A673 (cell line): ENCODE results near the gene KCNQ1OT1. TPM values are rescaled to one million over a fixed set of nuclear protein-coding genes. Genes with fewer than 3 reads are reported as not detected.

Experiments
- BruUV-seq: library from RNA; stranded (reverse); fragments of 400-500 nt; replicated peaks from 2 replicates; lab custom pipeline; 2021; lab: Mats Ljungman, UMichigan
- CTCF ChIA-PET: fragments of 300-600 bp; sonication (Branson Sonifier 250); formaldehyde crosslinking; loops from one replicate; lab custom pipeline; 2022; ENCODE audit warnings: antibody characterized with exemption; lab: Charles Lee
- POLR2A ChIA-PET: fragments of 300-600 bp; sonication (Branson Sonifier 250); formaldehyde crosslinking; loops from one replicate; lab custom pipeline; 2022; ENCODE audit warnings: antibody characterized with exemption; ENCODE audit not compliant: low non-redundant PET; lab: Charles Lee
- DNase-seq: peaks from one replicate; pipeline ENCODE4 v3.0.0-alpha.2; 2015; ENCODE audit warnings: low spot score
- H3K27ac ChIP-seq: fragments of 200-600 bp; sonication (generic); 2 replicates; pipeline ENCODE4 v1.5.1; 2016; ENCODE audit warnings: mixed run types, low read depth, mild to moderate bottlenecking, mixed read lengths, antibody characterized with exemption, low read length; ENCODE audit not compliant: poor library complexity, severe bottlenecking
- H3K27me3 ChIP-seq: fragments of 200-600 bp; sonication (generic); replicated peaks from 2 replicates; pipeline ENCODE4 v1.6.1; 2017; ENCODE audit warnings: mixed run types, low read depth, mild to moderate bottlenecking, mixed read lengths, antibody characterized with exemption, low read length; ENCODE audit not compliant: insufficient read depth, poor library complexity
- H3K36me3 ChIP-seq: fragments of 200-600 bp; sonication (generic); 2 replicates; pipeline ENCODE4 v1.6.1; 2016; ENCODE audit warnings: mixed run types, mild to moderate bottlenecking, mixed read lengths, antibody characterized with exemption, low read length; ENCODE audit not compliant: insufficient read depth, poor library complexity, severe bottlenecking
- H3K4me1 ChIP-seq: fragments of 200-600 bp; sonication (generic); 2 replicates; pipeline ENCODE4 v1.6.1; 2017; ENCODE audit warnings: mixed run types, mild to moderate bottlenecking, mixed read lengths, antibody characterized with exemption, low read length; ENCODE audit not compliant: insufficient read depth, poor library complexity, severe bottlenecking
- H3K4me3 ChIP-seq: fragments of 200-600 bp; sonication (generic); 2 replicates; pipeline ENCODE4 v1.5.1; 2016; ENCODE audit warnings: low read depth, mixed run types, mild to moderate bottlenecking, mixed read lengths, low read length; ENCODE audit not compliant: poor library complexity, severe bottlenecking
- H3K9me3 ChIP-seq: fragments of 200-600 bp; sonication (generic); 2 replicates; pipeline ENCODE4 v1.6.1; 2016; ENCODE audit warnings: mixed run types, low read depth, mild to moderate bottlenecking, mixed read lengths, antibody characterized with exemption, low read length; ENCODE audit not compliant: poor library complexity, severe bottlenecking
- CTCF ChIP-seq: fragments of 300-800, 200-600 bp; sonication (generic); conservative IDR thresholded peaks from 2 replicates; pipeline ENCODE4 v1.5.1; 2017; ENCODE audit warnings: low read depth, mild to moderate bottlenecking, antibody characterized with exemption, low read length, moderate library complexity, mixed read lengths
- EZH2 ChIP-seq: fragments of 200-600 bp; sonication (generic); IDR thresholded peaks from 2 replicates; pipeline ENCODE4 v1.6.1; 2017; ENCODE audit warnings: borderline replicate concordance, low read depth, mild to moderate bottlenecking, mixed read lengths, antibody characterized with exemption, low read length; ENCODE audit not compliant: poor library complexity, severe bottlenecking
- intact Hi-C: fragments of 100-400 bp; cut with micrococcal nuclease; formaldehyde crosslinking; loops from one replicate; pipeline ENCODE4 v1.10.0; 2022; ENCODE audit not compliant: unreplicated experiment
- total RNA-seq: library from RNA; stranded (reverse); gene quantifications from 2 replicates; pipeline ENCODE4 v1.2.3, GENCODE V29; 2021

The KCNQ1OT1 gene
- total RNA-seq, 1 experiment from 2014 or later, result 4.0 TPM

GRCh38 chr11:2679011-2679676 is 20.6 kb downstream of the KCNQ1OT1 start:
- no peaks in the 10 kb centered on the region for H3K9me3 ChIP-seq
- no peak overlapping the region for H3K27ac ChIP-seq
- intact Hi-C loops, result no loop called here
- no peak overlapping the region for H3K4me3 ChIP-seq
- H3K27me3 ChIP-seq, result no peaks in the 10 kb centered on the region
- peaks cover 6% of the 10 kb centered on the region for H3K4me1 ChIP-seq
- BruUV-seq, result no TSS peak
- ChIA-PET POLR2A (no interaction called here), CTCF (no interaction called here)
- TF ChIP-seq EZH2, result no peak
- no peak for TF ChIP-seq CTCF
- no peak for DNase-seq
- no peaks in the 10 kb centered on the region for H3K36me3 ChIP-seq

GRCh38 chr11:2678396-2678795 is 21.4 kb downstream of the KCNQ1OT1 start:
- intact Hi-C loops, result no loop called here
- Histone ChIP-seq H3K27me3 (no peaks in the 10 kb centered on the region), H3K9me3 (no peaks in the 10 kb centered on the region), H3K4me1 (peaks cover 6% of the 10 kb centered on the region), H3K36me3 (peaks cover under 1% of the 10 kb centered on the region), H3K4me3 (no peak overlapping the region), H3K27ac (no peak overlapping the region)
- no TSS peak for BruUV-seq
- DNase-seq, result no peak
- POLR2A ChIA-PET, result no interaction called here
- TF ChIP-seq EZH2, result no peak
- no peak for TF ChIP-seq CTCF
- CTCF ChIA-PET, result no interaction called here

GRCh38 chr11:2677127-2677526 is 22.7 kb downstream of the KCNQ1OT1 start:
- ChIA-PET CTCF (no interaction called here), POLR2A (no interaction called here)
- intact Hi-C loops, result no loop called here
- no peak for DNase-seq
- no TSS peak for BruUV-seq
- TF ChIP-seq EZH2 (no peak), CTCF (no peak)
- no peaks in the 10 kb centered on the region for H3K9me3 ChIP-seq
- H3K36me3 ChIP-seq, result peaks cover 2% of the 10 kb centered on the region
- H3K27me3 ChIP-seq, result no peaks in the 10 kb centered on the region
- H3K27ac ChIP-seq, result no peak overlapping the region
- H3K4me1 ChIP-seq, result peaks cover 6% of the 10 kb centered on the region
- no peak overlapping the region for H3K4me3 ChIP-seq
